ENCODE results near the gene CKAP5.
"Not testable (repeated sequence)": the region's sequence is repeated elsewhere in the genome, so short reads cannot be mapped to it uniquely, and the experiment has no call there.

CKAP5 gene

DNA sequence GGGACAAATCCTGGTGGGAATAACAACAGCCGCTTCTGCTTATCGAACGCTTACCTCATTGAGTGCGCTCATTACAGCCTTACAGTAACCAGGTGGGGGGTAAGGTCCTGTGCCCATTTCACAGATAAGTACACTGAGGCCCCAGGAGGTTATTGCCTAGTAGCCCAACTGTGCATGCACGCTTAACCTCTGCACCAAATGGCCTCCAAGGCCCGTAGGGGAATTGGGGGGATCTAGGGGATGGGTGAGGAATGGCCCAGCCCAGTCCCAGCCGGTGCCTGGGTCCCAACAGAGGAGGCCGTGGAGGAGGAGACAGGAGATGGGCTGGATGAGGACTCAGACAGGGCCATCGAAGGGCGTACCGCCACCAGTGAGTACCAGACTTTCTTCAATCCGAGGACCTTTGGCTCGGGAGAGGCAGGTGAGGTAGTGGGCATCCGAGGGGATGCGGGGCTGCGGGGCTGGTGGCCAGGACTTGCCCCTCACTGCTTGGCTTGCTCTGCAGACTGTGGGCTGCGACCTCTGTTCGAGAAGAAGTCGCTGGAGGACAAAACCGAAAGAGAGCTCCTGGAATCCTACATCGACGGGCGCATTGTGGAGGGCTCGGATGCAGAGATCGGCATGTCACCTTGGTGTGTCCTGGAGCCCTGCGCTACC is 119.7 kb downstream of the CKAP5 start:
- no peaks in the 10 kb centered on the region for H3K36me3 ChIP-seq (ENCODE audit: control insufficient read depth in 2 of 2, insufficient read depth in 2 of 2, low read length in 2 of 2)
- H3K27ac ChIP-seq (ENCODE audit: low read length), result no peak overlapping the region
- no peaks in the 10 kb centered on the region for H3K9me3 ChIP-seq (ENCODE audit: control insufficient read depth in 2 of 2, low read length in 2 of 2)
- no peaks in the 10 kb centered on the region for H3K4me1 ChIP-seq (ENCODE audit: control insufficient read depth, insufficient read depth, low read length)
- no peak overlapping the region for H3K4me3 ChIP-seq (ENCODE audit: low read length in 2 of 2)
- H3K27me3 ChIP-seq (ENCODE audit: control insufficient read depth in 1 of 2, insufficient read depth in 2 of 2, low read length in 2 of 2), result no peaks in the 10 kb centered on the region
- no peak overlapping the region for H3K9ac ChIP-seq (ENCODE audit: low read length in 2 of 2)

DNA sequence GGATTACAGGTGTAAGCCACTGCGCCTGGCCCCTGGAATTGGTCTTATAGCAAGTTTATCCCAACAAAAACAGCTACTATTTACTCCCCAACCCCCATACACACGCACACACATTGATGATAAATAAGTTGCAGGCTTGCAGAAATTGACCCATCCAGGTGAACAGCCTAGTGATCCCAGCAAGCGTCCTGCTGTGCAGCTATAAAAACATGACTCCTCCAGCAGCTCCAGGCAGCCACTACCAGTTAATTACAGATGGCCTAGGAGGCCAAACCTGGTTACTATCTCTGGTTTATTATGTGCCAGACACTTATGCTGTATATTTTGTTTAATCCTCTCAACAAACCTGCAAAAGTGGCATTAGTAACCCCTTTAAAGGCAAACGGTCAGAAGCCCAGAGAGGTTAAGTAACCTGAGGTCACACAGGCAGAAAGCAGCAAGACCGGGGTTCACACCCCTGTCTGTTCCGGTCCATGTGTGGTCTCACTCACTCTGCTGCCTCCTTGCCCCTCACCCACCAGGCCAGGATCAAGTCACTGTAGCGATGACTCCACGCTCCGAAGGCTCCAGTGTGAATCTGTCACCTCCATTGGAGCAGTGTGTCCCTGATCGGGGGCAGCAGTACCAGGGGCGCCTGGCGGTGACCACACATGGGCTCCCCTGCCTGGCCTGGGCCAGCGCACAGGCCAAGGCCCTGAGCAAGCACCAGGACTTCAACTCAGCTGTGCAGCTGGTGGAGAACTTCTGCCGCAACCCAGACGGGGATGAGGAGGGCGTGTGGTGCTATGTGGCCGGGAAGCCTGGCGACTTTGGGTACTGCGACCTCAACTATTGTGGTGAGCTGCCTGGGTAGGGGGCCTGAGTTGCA is 120.5 kb downstream of the CKAP5 start:
- no peak overlapping the region for H3K4me3 ChIP-seq (ENCODE audit: low read length in 2 of 2)
- no peaks in the 10 kb centered on the region for H3K36me3 ChIP-seq (ENCODE audit: control insufficient read depth in 2 of 2, insufficient read depth in 2 of 2, low read length in 2 of 2)
- no peaks in the 10 kb centered on the region for H3K27me3 ChIP-seq (ENCODE audit: control insufficient read depth in 1 of 2, insufficient read depth in 2 of 2, low read length in 2 of 2)
- no peaks in the 10 kb centered on the region for H3K4me1 ChIP-seq (ENCODE audit: control insufficient read depth, insufficient read depth, low read length)
- H3K9ac ChIP-seq (ENCODE audit: low read length in 2 of 2), result no peak overlapping the region
- H3K9me3 ChIP-seq (ENCODE audit: control insufficient read depth in 2 of 2, low read length in 2 of 2), result no peaks in the 10 kb centered on the region
- no peak overlapping the region for H3K27ac ChIP-seq (ENCODE audit: low read length)

DNA sequence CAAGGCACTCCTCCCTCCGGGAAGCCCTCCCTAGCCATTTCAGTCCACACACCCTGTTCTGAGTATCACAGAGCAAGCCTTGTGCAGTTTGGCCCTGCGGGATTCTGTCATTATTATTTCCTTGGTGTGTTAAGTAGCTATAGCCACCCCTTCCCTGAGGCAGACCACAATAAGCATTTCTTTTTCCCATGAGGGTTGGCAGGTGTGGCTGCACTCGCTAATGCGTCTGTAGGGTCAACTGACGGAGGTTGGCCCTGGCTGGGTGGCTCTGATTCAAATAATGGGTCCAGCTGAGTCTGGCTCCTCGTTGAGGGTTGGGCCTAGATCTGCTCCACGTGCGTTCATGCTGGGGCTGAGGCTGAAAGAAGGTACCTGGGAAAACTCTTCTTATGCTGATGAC is 122.0 kb downstream of the CKAP5 start:
- no peaks in the 10 kb centered on the region for H3K36me3 ChIP-seq (ENCODE audit: control insufficient read depth in 2 of 2, insufficient read depth in 2 of 2, low read length in 2 of 2)
- no peak overlapping the region for H3K4me3 ChIP-seq (ENCODE audit: low read length in 2 of 2)
- no peaks in the 10 kb centered on the region for H3K27me3 ChIP-seq (ENCODE audit: control insufficient read depth in 1 of 2, insufficient read depth in 2 of 2, low read length in 2 of 2)
- H3K4me1 ChIP-seq (ENCODE audit: control insufficient read depth, insufficient read depth, low read length), result no peaks in the 10 kb centered on the region
- no peak overlapping the region for H3K27ac ChIP-seq (ENCODE audit: low read length)
- H3K9me3 ChIP-seq (ENCODE audit: control insufficient read depth in 2 of 2, low read length in 2 of 2), result no peaks in the 10 kb centered on the region
- H3K9ac ChIP-seq (ENCODE audit: low read length in 2 of 2), result no peak overlapping the region

GRCh38 chr11:46723359-46723680 is 122.8 kb downstream of the CKAP5 start:
- Histone ChIP-seq H3K27ac (ENCODE audit: low read length) (no peak overlapping the region), H3K4me3 (ENCODE audit: low read length in 2 of 2) (no peak overlapping the region), H3K4me1 (ENCODE audit: control insufficient read depth, insufficient read depth, low read length) (no peaks in the 10 kb centered on the region), H3K9me3 (ENCODE audit: control insufficient read depth in 2 of 2, low read length in 2 of 2) (no peaks in the 10 kb centered on the region), H3K9ac (ENCODE audit: low read length in 2 of 2) (no peak overlapping the region), H3K36me3 (ENCODE audit: control insufficient read depth in 2 of 2, insufficient read depth in 2 of 2, low read length in 2 of 2) (no peaks in the 10 kb centered on the region), H3K27me3 (ENCODE audit: control insufficient read depth in 1 of 2, insufficient read depth in 2 of 2, low read length in 2 of 2) (no peaks in the 10 kb centered on the region)

DNA sequence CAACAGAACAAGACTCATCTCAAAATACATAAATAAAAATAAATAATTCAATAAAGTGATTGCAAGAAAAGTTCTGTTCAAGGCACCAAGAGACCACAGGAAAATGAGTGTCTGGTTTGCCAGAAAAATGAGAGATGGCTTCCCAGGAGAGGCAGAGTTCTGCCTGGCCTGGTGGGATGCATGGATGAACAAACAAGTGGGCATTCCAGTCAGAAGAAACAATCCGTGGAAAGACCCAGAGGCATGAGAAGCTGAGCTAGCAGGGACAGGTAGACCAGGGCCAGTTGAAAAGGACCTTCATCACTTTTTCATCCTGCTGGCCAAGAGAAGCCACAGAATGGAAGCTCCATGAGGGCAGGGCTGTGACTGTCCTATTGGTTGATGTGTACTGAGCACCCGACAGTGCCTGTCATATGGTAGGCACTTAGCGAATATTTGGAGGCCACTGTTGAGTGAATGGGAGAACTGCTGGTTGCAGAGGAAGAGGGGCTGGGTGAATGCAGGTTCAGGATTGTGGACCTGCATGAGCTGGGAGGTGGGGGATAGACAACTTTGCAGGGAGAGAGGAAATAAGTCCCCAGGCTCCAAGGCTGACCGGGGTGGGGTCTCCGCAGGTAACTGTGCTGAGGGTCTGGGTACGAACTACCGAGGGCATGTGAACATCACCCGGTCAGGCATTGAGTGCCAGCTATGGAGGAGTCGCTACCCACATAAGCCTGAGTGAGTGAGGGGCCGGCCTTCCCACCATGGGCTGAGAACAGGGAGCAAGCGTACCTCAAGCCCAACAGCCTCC is 123.3 kb downstream of the CKAP5 start:
- Histone ChIP-seq H3K9me3 (ENCODE audit: control insufficient read depth in 2 of 2, low read length in 2 of 2) (no peaks in the 10 kb centered on the region), H3K9ac (ENCODE audit: low read length in 2 of 2) (no peak overlapping the region), H3K27ac (ENCODE audit: low read length) (no peak overlapping the region), H3K36me3 (ENCODE audit: control insufficient read depth in 2 of 2, insufficient read depth in 2 of 2, low read length in 2 of 2) (no peaks in the 10 kb centered on the region), H3K4me3 (ENCODE audit: low read length in 2 of 2) (no peak overlapping the region), H3K27me3 (ENCODE audit: control insufficient read depth in 1 of 2, insufficient read depth in 2 of 2, low read length in 2 of 2) (no peaks in the 10 kb centered on the region), H3K4me1 (ENCODE audit: control insufficient read depth, insufficient read depth, low read length) (no peaks in the 10 kb centered on the region)

- no peak overlapping the region for H3K9ac ChIP-seq (ENCODE audit: low read length in 2 of 2)
- H3K4me3 ChIP-seq (ENCODE audit: low read length in 2 of 2), result no peak overlapping the region
- H3K36me3 ChIP-seq (ENCODE audit: control insufficient read depth in 2 of 2, insufficient read depth in 2 of 2, low read length in 2 of 2), result no peaks in the 10 kb centered on the region
- no peaks in the 10 kb centered on the region for H3K9me3 ChIP-seq (ENCODE audit: control insufficient read depth in 2 of 2, low read length in 2 of 2)
- H3K4me1 ChIP-seq (ENCODE audit: control insufficient read depth, insufficient read depth, low read length), result no peaks in the 10 kb centered on the region
- no peaks in the 10 kb centered on the region for H3K27me3 ChIP-seq (ENCODE audit: control insufficient read depth in 1 of 2, insufficient read depth in 2 of 2, low read length in 2 of 2)
- no peak overlapping the region for H3K27ac ChIP-seq (ENCODE audit: low read length)
Measured at GRCh38 chr11:46721286-46721685, 124.8 kb downstream of the CKAP5 start.

- no peak overlapping the region for H3K27ac ChIP-seq (ENCODE audit: low read length)
- no peaks in the 10 kb centered on the region for H3K27me3 ChIP-seq (ENCODE audit: control insufficient read depth in 1 of 2, insufficient read depth in 2 of 2, low read length in 2 of 2)
- no peaks in the 10 kb centered on the region for H3K4me1 ChIP-seq (ENCODE audit: control insufficient read depth, insufficient read depth, low read length)
- H3K4me3 ChIP-seq (ENCODE audit: low read length in 2 of 2), result no peak overlapping the region
- no peaks in the 10 kb centered on the region for H3K36me3 ChIP-seq (ENCODE audit: control insufficient read depth in 2 of 2, insufficient read depth in 2 of 2, low read length in 2 of 2)
- no peaks in the 10 kb centered on the region for H3K9me3 ChIP-seq (ENCODE audit: control insufficient read depth in 2 of 2, low read length in 2 of 2)
- no peak overlapping the region for H3K9ac ChIP-seq (ENCODE audit: low read length in 2 of 2)
Measured at GRCh38 chr11:46719543-46720218, 126.4 kb downstream of the CKAP5 start.

- Histone ChIP-seq H3K9ac (ENCODE audit: low read length in 2 of 2) (no peak within 1 kb of the TSS), H3K27ac (ENCODE audit: low read length) (no peak within 1 kb of the TSS), H3K4me3 (ENCODE audit: low read length in 2 of 2) (no peak within 1 kb of the TSS), H3K27me3 (ENCODE audit: control insufficient read depth in 1 of 2, insufficient read depth in 2 of 2, low read length in 2 of 2) (no peaks in the 10 kb centered on the region), H3K4me1 (ENCODE audit: control insufficient read depth, insufficient read depth, low read length) (no peaks in the 10 kb centered on the region), H3K9me3 (ENCODE audit: control insufficient read depth in 2 of 2, low read length in 2 of 2) (no peaks in the 10 kb centered on the region), H3K36me3 (ENCODE audit: control insufficient read depth in 2 of 2, insufficient read depth in 2 of 2, low read length in 2 of 2) (no peaks in the 10 kb centered on the region)
Measured at GRCh38 chr11:46719048-46719542, 127.0 kb downstream of the CKAP5 start, which contains the start of gene F2. Gene F2, plus strand, starts transcription at chr11:46719213. Its CDS starts 23 bp downstream, at chr11:46719236.

DNA sequence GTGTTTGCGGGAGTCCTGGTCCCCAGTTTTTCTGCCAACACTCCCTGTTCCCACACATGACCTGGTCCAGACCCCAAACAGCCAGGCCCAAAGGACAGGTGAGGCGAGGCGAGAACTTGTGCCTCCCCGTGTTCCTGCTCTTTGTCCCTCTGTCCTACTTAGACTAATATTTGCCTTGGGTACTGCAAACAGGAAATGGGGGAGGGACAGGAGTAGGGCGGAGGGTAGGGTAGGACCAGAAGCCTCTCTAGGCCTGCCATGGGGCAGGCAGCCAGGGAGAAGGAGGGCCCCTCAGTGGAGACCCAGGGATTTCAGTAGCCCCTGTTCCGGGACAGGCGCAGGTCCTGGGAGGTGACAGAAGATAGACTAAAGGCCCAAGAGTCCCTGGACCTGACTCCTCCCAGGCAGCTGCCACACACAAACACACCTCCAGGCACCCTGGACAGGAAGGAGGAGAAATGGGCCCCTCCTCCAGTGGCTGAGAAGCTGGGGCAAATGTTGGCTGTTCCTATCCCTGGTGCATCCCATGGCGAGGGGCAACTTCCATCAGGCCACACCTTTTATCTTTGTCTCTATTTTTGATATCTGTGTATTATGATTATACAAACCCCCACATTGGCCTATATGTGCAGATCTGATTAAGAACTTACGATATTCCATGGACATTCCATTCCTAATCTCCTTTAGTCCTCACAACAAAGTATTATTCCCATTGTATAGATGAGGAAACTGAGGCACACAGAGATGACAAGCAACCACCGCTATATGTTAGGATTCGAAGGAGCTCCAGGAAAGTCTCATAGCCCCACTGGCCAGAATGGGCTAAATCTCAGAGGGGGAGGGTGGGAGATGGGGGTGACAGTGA is 127.7 kb downstream of the CKAP5 start:
- no peaks in the 10 kb centered on the region for H3K27me3 ChIP-seq (ENCODE audit: control insufficient read depth in 1 of 2, insufficient read depth in 2 of 2, low read length in 2 of 2)
- no peaks in the 10 kb centered on the region for H3K36me3 ChIP-seq (ENCODE audit: control insufficient read depth in 2 of 2, insufficient read depth in 2 of 2, low read length in 2 of 2)
- no peaks in the 10 kb centered on the region for H3K4me1 ChIP-seq (ENCODE audit: control insufficient read depth, insufficient read depth, low read length)
- H3K9ac ChIP-seq (ENCODE audit: low read length in 2 of 2), result no peak overlapping the region
- H3K9me3 ChIP-seq (ENCODE audit: control insufficient read depth in 2 of 2, low read length in 2 of 2), result no peaks in the 10 kb centered on the region
- H3K4me3 ChIP-seq (ENCODE audit: low read length in 2 of 2), result no peak overlapping the region
- H3K27ac ChIP-seq (ENCODE audit: low read length), result no peak overlapping the region

- H3K9ac ChIP-seq (ENCODE audit: low read length in 2 of 2); H3K27ac ChIP-seq (ENCODE audit: low read length); H3K4me3 ChIP-seq (ENCODE audit: low read length in 2 of 2); H3K4me1 ChIP-seq (ENCODE audit: control insufficient read depth, insufficient read depth, low read length); H3K27me3 ChIP-seq (ENCODE audit: control insufficient read depth in 1 of 2, insufficient read depth in 2 of 2, low read length in 2 of 2); H3K9me3 ChIP-seq (ENCODE audit: control insufficient read depth in 2 of 2, low read length in 2 of 2); H3K36me3 ChIP-seq (ENCODE audit: control insufficient read depth in 2 of 2, insufficient read depth in 2 of 2, low read length in 2 of 2): not testable (repeated sequence)
Measured at GRCh38 chr11:46717825-46718154, 128.3 kb downstream of the CKAP5 start.
